HUDEP-2 (cell line): ENCODE measurements around the gene MYH2.

ENCODE experiments used
- DNase-seq, 76 experiments: peaks; one replicate each; lab custom pipeline; 2025; ENCODE audit not compliant: unreplicated experiment in 76 of 76; lab: John Stamatoyannopoulos, UW

MYH2 gene

DNA sequence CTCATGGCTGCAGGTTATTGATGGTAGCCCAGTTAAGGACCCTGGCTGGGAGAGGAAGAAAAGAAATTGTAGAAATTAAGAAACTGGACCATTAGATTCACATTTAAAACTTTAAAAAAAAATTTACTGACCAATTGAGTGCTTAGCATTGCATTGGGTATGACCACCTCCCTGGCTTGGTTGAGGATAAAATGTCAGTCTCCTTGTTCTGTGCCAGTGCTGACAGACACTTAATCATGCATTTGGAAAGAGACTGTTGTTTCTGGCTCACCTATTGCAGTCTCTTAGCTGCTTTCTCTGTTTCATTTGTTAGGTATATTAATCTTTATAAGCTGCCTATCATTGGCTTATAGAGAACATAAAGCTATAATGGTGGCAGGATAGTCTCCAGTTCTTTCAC is 32.8 kb downstream of the MYH2 start:
- no peak for DNase-seq

DNA sequence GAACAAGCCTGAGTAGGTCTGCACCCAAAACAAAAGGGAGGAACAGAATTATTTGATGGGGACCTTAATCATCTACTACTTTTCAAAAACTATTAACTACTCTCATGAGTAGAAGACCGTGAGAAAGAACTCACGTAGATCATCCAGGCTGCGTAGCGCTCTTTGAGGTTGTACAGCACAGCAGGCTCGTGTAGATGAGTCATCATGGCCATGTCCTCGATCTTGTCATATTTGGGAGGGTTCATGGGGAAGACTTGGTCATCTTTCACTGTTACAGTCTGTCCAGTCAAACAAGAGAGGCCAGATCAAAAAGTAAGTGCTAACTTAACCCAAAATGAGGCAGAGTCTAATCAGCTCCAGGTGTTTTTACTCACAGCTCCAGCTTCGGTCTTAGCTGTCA is 33.4 kb downstream of the MYH2 start:
- no peak for DNase-seq

DNA sequence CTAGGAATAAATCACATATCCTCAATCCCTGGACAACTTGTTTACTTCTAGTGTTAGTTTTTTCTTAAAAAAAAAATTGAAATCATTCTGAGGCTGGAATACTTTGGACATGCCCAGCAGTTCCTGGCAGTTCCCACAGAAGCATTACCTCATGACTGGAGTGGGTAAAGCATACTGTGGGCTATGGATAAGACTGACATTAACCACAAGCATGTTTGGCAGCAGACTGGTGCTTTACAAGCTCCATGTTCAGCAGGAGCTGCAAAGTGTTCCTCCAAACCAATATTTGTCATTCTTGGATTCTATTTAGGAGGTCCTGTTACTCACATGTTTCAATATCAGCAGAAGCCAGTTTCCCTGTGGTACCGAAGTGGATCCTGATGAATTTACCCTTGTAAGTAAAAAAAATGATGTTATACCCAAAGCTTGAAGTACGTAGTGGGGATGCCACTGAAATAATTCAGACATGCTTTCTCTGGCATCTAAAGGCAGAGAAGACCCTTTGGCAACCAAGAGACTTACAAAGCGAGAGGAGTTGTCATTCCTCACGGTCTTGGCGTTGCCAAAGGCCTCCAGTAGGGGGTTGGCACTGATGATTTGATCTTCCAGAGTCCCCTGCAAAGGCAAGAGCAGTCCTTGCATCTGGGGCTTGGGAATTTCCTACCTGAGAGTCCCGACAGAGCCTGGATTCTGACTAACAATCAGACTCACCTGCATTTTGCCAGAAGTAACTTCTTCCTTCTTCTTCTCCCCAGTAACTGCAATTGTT is 36.0 kb downstream of the MYH2 start:
- no peak for DNase-seq

DNA sequence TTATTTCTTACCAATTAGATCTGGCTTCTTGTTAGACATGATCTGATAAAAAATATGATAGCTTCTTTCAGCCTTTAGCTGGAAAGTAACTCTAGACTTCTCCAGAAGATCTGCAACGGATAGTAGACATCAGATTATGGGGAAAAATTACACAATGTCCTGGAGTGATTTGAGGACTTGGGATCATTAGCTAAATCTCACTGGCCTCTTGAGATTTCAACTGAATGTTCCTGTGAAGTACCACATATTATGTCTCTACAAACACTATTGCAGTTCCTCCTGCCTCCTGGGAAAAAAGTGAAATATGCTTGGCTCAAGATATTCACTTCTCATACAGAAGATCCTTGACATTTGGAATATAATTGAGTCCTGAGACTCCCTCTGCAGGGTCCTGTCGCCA is 36.6 kb downstream of the MYH2 start:
- DNase-seq = no peak

DNA sequence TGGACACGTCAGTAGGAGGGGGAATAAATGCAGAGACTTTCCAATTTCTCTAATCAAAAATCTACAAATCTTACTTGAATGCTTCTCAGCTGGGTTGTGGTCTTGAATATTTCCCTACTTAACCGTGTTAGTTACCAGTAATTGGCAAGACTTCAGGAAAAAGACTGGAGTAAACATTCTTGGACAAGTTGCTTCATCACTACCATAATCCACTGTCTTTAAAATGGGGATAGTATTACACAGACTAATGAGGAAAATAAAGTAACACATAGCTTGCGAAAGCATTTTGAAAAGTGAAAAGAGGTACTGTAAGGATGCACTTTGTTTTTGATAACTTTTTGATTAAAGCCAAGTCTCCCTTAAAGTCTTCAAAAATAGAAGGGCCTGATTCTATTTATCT is 49.5 kb downstream of the MYH2 start:
- DNase-seq = no peak

DNA sequence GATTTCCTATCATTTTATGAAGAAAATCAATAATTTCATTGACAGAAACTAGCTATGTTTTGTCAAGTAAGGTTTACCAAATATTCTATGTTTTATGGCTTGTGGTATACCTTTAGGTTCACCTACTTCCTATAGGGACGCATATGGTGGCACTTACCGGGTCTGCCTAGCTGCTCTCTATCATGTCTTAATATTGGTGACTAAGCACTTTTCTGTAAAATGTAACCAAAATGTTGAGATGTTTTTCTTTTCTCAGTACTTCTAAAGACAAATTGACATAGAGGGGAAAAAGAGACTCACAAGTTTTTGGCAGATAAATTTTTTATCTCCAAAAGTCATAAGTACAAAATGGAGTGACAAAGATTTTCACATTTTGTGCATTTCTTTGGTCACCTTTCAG is 57.5 kb downstream of the MYH2 start:
- DNase-seq = no peak

DNA sequence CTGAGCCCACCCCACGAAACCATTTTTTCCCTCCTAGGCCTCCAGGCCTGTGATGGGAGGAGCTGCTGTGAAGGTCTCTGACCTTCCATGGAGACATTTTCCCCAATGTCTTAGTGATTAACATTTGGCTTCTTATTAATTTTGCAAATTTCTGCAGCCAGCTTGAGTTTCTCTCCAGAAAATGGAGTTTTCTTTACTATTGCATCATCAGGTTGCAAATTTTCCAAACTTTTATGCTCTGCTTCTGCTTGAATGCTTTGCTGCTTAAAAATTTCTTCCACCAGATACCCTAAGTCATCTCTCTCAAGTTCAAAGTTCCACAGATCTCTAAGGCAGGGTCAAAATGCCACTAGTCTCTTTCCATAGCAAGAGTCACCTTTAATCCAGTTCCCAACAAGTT is 67.2 kb downstream of the MYH2 start:
- no peak for DNase-seq

DNA sequence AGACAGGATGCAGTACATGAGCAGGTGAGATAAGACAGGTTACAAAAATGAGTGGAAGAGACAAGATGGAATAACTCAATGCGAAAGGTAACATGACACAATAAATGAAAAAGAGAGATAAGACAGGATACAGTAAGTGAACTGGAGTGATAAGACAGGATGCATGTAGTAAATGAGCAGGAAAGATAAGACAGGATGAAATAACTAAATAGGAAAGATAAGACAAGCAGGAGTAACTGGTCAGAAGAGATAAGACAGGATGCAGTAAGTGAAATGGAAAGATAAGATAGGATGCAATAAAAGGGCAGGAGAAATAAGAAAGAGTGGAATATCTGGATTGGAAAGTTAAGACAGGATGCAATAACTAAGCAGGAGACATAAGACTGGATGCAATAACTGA is 71.8 kb downstream of the MYH2 start:
- DNase-seq = no peak

DNA sequence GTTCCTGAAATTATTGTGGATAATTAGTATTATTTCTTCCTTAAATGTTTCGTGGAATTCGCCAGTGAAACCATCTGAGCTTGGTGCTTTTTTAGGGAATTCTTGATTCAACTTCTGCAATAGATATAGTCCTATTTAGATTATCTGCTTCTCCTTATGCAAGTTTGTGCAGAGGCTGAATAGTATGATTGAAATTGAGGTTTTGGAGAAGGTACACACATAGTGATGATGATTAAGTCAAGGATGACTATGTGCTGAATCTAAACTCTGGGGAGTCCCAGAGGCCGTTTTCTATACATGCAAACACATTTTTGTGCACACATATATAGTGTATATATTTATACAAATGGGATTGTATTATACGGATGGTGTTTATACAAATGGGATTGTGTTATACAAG is 74.9 kb downstream of the MYH2 start:
- DNase-seq = no peak

DNA sequence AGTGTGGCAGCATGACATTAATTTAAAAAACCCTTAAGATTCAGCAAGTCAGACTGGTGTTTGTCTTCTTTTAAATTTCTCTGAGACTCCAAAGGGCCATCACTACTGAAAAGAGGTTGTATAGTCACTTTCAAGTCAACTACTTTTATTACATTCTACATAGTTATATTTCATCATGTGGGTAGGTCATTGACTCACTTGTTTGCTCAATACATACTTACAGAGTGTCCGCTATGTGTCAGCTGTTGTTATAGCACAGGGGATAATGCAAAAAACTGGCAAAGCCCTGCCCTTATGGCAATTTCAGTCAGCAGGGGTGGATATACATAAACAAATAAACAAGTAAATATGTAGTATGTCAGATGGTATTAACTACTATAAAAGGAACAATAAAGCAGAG is 77.6 kb downstream of the MYH2 start:
- no peak for DNase-seq
